Measurements from ENCODE around the gene AK9.
"Not testable (repeated sequence)": the region's sequence is repeated elsewhere in the genome, so short reads cannot be mapped to it uniquely, and the experiment has no call there.

The AK9 gene

GRCh38 chr6:109690737-109691621 is at the start of gene AK9, which contains the start of gene FIG4:
Gene AK9, minus strand, starts transcription at chr6:109691202. Its CDS starts 15,457 bp downstream, at chr6:109675745.
Gene FIG4, plus strand, starts transcription at chr6:109691296. Its CDS starts 140 bp downstream, at chr6:109691436.
- DNase-seq = peak; percentile 54

GRCh38 chr6:109740787-109741186 is 49.8 kb upstream of the AK9 start:
- DNase-seq = no peak

GRCh38 chr6:109739686-109740085 is 48.7 kb upstream of the AK9 start:
- no peak for DNase-seq

- DNase-seq = no peak
Measured at GRCh38 chr6:109738667-109739066, 47.7 kb upstream of the AK9 start.

GRCh38 chr6:109738255-109738654 is 47.3 kb upstream of the AK9 start:
- no peak for DNase-seq

- DNase-seq = no peak
Measured at GRCh38 chr6:109736273-109737025, 45.4 kb upstream of the AK9 start.

- DNase-seq = not testable (repeated sequence)
Measured at GRCh38 chr6:109725250-109725649, 34.2 kb upstream of the AK9 start.

GRCh38 chr6:109722564-109723254 is 31.7 kb upstream of the AK9 start:
- DNase-seq = no peak

GRCh38 chr6:109722011-109722410 is 31.0 kb upstream of the AK9 start:
- DNase-seq = no peak

GRCh38 chr6:109720311-109720710 is 29.3 kb upstream of the AK9 start:
- no peak for DNase-seq

- DNase-seq = no peak
Measured at GRCh38 chr6:109718991-109719390, 28.0 kb upstream of the AK9 start.

GRCh38 chr6:109717971-109718370 is 27.0 kb upstream of the AK9 start:
- DNase-seq = no peak

GRCh38 chr6:109715616-109716015 is 24.6 kb upstream of the AK9 start:
- no peak for DNase-seq

- no peak for DNase-seq
Measured at GRCh38 chr6:109714611-109715010, 23.6 kb upstream of the AK9 start.

GRCh38 chr6:109714166-109714565 is 23.2 kb upstream of the AK9 start:
- DNase-seq = no peak

GRCh38 chr6:109713097-109713496 is 22.1 kb upstream of the AK9 start:
- DNase-seq = no peak

- DNase-seq = not testable (repeated sequence)
Measured at GRCh38 chr6:109708099-109708498, 17.1 kb upstream of the AK9 start.

- no peak for DNase-seq
Measured at GRCh38 chr6:109706513-109706912, 15.5 kb upstream of the AK9 start.

- peak; percentile 38 for DNase-seq
Measured at GRCh38 chr6:109705258-109705657, 14.3 kb upstream of the AK9 start.

GRCh38 chr6:109702791-109703190 is 11.8 kb upstream of the AK9 start:
- DNase-seq = no peak

- no peak for DNase-seq
Measured at GRCh38 chr6:109701774-109702173, 10.8 kb upstream of the AK9 start.

- DNase-seq = no peak
Measured at GRCh38 chr6:109701221-109701620, 10.2 kb upstream of the AK9 start.

GRCh38 chr6:109696355-109696754 is 5.4 kb upstream of the AK9 start:
- no peak for DNase-seq
